SK-N-SH (cell line): ENCODE data around the gene TRANK1. TPM values are rescaled to one million over a fixed set of nuclear protein-coding genes. Genes with fewer than 3 reads are reported as not detected.
"Not testable (repeated sequence)": the region's sequence is repeated elsewhere in the genome, so short reads cannot be mapped to it uniquely, and the experiment has no call there.

Experiments used
- CTCF ChIA-PET: fragments of 300-600, 350-600 bp; formaldehyde crosslinking; extraction: SDS; loops from one replicate; lab custom pipeline; 2021; lab: Yijun Ruan, JAX
- POLR2A ChIA-PET: fragments of 350-600 bp; sonication (Branson Sonifier 250); formaldehyde crosslinking; extraction: SDS; loops from one replicate; lab custom pipeline; 2020; ENCODE audit warnings: antibody characterized with exemption, inconsistent platforms; lab: Yijun Ruan, JAX
- DNase-seq: peaks from one replicate; pipeline ENCODE4 v3.0.0; 2012
- H2AFZ ChIP-seq: fragments of 200-600 bp; sonication (generic); 2 replicates; pipeline ENCODE4 v1.8.1; 2016; ENCODE audit warnings: antibody characterized with exemption, mild to moderate bottlenecking, low read depth
- H3F3A ChIP-seq: fragments of 200-600 bp; sonication (generic); replicated peaks from 2 replicates; pipeline ENCODE3; 2016; ENCODE audit warnings: antibody characterized with exemption, mild to moderate bottlenecking; ENCODE audit not compliant: insufficient read depth
- H3K27ac ChIP-seq, 2 experiments: fragments of 200-500 bp in 1 of 2; fragments of 200-600 bp in 1 of 2; sonication (Bioruptor generic) in 1 of 2; sonication (generic), shearing (Covaris generic) in 1 of 2; 2 replicates each; pipeline versions ENCODE4 v1.5.1 to v1.6.1; 2014 to 2016; ENCODE audit warnings: low read depth in 2 of 2, inconsistent platforms in 1 of 2, low read length in 1 of 2, mild to moderate bottlenecking in 1 of 2, mixed read lengths in 1 of 2
- H3K27me3 ChIP-seq: fragments of 200-600 bp; sonication (generic), shearing (Covaris generic); 2 replicates; pipeline ENCODE4 v1.6.1; 2016; ENCODE audit warnings: mixed run types; ENCODE audit not compliant: insufficient read depth
- H3K36me3 ChIP-seq, 2 experiments: fragments of 200-500 bp in 1 of 2; fragments of 200-600 bp in 1 of 2; sonication (Bioruptor generic) in 1 of 2; sonication (generic) in 1 of 2; replicated peaks in 1 of 2; 2 replicates each; pipeline versions ENCODE3 to v1.5.1; 2014 to 2016; ENCODE audit warnings: low read length in 1 of 2, mild to moderate bottlenecking in 1 of 2; ENCODE audit not compliant: insufficient read depth in 2 of 2, control insufficient read depth in 1 of 2
- H3K4me1 ChIP-seq, 2 experiments: fragments of 200-500 bp in 1 of 2; fragments of 200-600 bp in 1 of 2; sonication (Bioruptor generic) in 1 of 2; sonication (generic), shearing (Covaris generic) in 1 of 2; 2 replicates each; pipeline versions ENCODE4 v1.5.1 to v1.6.1; 2014 to 2016; ENCODE audit warnings: low read depth in 1 of 2, low read length in 1 of 2, mixed run types in 1 of 2; ENCODE audit not compliant: insufficient read depth in 2 of 2, control insufficient read depth in 1 of 2
- H3K4me2 ChIP-seq: fragments of 200-600 bp; sonication (generic), shearing (Covaris generic); 2 replicates; pipeline ENCODE4 v1.6.1; 2017; ENCODE audit warnings: mixed run types
- H3K4me3 ChIP-seq, 2 experiments: fragments of 200-500 bp in 1 of 2; fragments of 200-600 bp in 1 of 2; sonication (Bioruptor generic) in 1 of 2; sonication (generic), shearing (Covaris generic) in 1 of 2; 2 replicates each; pipeline versions ENCODE4 v1.5.1 to v1.8.1; 2014 to 2016; ENCODE audit warnings: low read depth in 2 of 2, inconsistent platforms in 1 of 2, low read length in 1 of 2, mild to moderate bottlenecking in 1 of 2, mixed read lengths in 1 of 2, moderate library complexity in 1 of 2
- H3K79me2 ChIP-seq: fragments of 200-600 bp; sonication (generic); 2 replicates; pipeline ENCODE4 v1.8.1; 2017; ENCODE audit warnings: mild to moderate bottlenecking; ENCODE audit not compliant: insufficient read depth
- H3K9ac ChIP-seq: fragments of 200-600 bp; sonication (generic); 2 replicates; pipeline ENCODE4 v1.6.1; 2017; ENCODE audit warnings: mixed run types
- H3K9me2 ChIP-seq: fragments of 200-600 bp; sonication (generic); 2 replicates; pipeline ENCODE4 v1.6.1; 2017; ENCODE audit warnings: mixed run types
- H3K9me3 ChIP-seq: fragments of 200-600 bp; sonication (generic); 2 replicates; pipeline ENCODE4 v1.6.1; 2017; ENCODE audit warnings: mixed run types, mild to moderate bottlenecking, moderate library complexity
- H4K20me1 ChIP-seq: fragments of 200-600 bp; sonication (generic); 2 replicates; pipeline ENCODE4 v1.6.1; 2017; ENCODE audit warnings: mild to moderate bottlenecking, mixed run types; ENCODE audit not compliant: insufficient read depth
- ELF1 ChIP-seq: IDR thresholded peaks from 2 replicates; pipeline ENCODE4 v1.4.0; 2012
- EZH2phosphoT487 ChIP-seq: fragments of 200-600 bp; sonication (generic); IDR thresholded peaks from 2 replicates; pipeline ENCODE4 v1.6.1; 2017; ENCODE audit warnings: low read depth, mixed run types, mild to moderate bottlenecking, antibody characterized with exemption, moderate library complexity, borderline replicate concordance
- FOSL2 ChIP-seq: IDR thresholded peaks from 2 replicates; pipeline ENCODE4 v1.4.0; 2012; ENCODE audit warnings: low read depth, mild to moderate bottlenecking, moderate library complexity, borderline replicate concordance
- MXI1 ChIP-seq: IDR thresholded peaks from 2 replicates; pipeline ENCODE4 v1.6.1; 2012; ENCODE audit warnings: mild to moderate bottlenecking, low read depth, low read length, improper control_type of control experiment
- NRF1 ChIP-seq: IDR thresholded peaks from 2 replicates; pipeline ENCODE4 v1.6.1; 2012; ENCODE audit warnings: low read depth, mild to moderate bottlenecking, low read length
- TAF1 ChIP-seq: IDR thresholded peaks from 2 replicates; pipeline ENCODE4 v1.6.1; 2012; ENCODE audit warnings: low read depth, mild to moderate bottlenecking, low read length, moderate library complexity, borderline replicate concordance
- USF2 ChIP-seq: fragments of 150-350 bp; IDR thresholded peaks from 2 replicates; pipeline ENCODE4 v1.6.1; 2017; ENCODE audit warnings: antibody characterized with exemption, low read length, low read depth, borderline replicate concordance
- WGBS: methylation state at CpG from one replicate; pipeline ENCODE4 v1.1.6; 2017; ENCODE audit warnings: low lambda C conversion rate; 5-methylcytosine and 5-hydroxymethylcytosine counted together
- polyA plus RNA-seq, 3 experiments: library from polyadenylated mRNA; depleted of rRNA; stranded (reverse); fragments of >200 nt; gene quantifications; 2 replicates each; pipeline ENCODE4 v1.2.3, GENCODE V29; 2012
- TF ChIP-seq, protein P1 (sequence below): IDR thresholded peaks from 2 replicates; pipeline ENCODE4 v1.6.1; 2012; ENCODE audit warnings: mild to moderate bottlenecking, low read depth, low read length, moderate library complexity

Gene TRANK1
- polyA plus RNA-seq, 1 of the 3 experiments (the other 2 are of a cell fraction) = 0.16 TPM

DNA sequence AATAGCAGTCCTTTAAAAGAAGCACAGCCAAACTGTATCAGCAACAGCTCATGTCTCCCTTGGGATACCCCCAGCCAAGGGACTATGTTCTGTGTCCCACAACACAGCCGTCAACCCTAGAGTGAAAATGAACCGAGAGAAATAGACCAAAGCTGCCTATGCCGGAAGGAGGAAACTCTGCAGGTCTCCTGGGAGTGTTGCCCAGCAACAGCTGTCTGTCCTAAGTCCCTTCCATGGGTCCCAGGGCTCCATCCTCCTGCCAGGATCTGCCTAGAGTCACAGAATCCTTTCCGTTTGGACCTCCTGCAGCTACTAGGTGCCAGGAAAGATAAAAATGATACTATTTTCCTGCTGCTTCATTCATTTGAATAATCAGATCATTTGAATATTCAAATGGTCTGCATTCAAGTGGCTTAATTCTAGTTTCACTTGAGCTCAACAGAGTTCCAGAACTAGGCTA is 53.1 kb downstream of the TRANK1 start (continued):
- TF ChIP-seq USF2 (no peak), MXI1 (no peak), ELF1 (no peak)

GRCh38 chr3:36891097-36891496 is 53.8 kb downstream of the TRANK1 start:
- H3F3A ChIP-seq, H3K9me3 ChIP-seq, DNase-seq, H3K4me2 ChIP-seq, H4K20me1 ChIP-seq, H3K4me3 ChIP-seq, POLR2A ChIA-PET, H3K9me2 ChIP-seq, H3K36me3 ChIP-seq, H3K79me2 ChIP-seq, H2AFZ ChIP-seq, H3K9ac ChIP-seq, H3K27me3 ChIP-seq, H3K27ac ChIP-seq: not testable (repeated sequence)
- WGBS = 64% methylated on average over 7 of the region's 7 CpGs
- H3K4me1 ChIP-seq = peaks cover 0 to 13% of the 10 kb centered on the region in 2 experiments; a peak in 2 of 4 replicates
- CTCF ChIA-PET = interaction anchor here (1.4 kb wide), 2 partner anchors 47 to 68 kb away, joined by 3 to 4 read pairs; no protein-coding TSS in a partner anchor

DNA sequence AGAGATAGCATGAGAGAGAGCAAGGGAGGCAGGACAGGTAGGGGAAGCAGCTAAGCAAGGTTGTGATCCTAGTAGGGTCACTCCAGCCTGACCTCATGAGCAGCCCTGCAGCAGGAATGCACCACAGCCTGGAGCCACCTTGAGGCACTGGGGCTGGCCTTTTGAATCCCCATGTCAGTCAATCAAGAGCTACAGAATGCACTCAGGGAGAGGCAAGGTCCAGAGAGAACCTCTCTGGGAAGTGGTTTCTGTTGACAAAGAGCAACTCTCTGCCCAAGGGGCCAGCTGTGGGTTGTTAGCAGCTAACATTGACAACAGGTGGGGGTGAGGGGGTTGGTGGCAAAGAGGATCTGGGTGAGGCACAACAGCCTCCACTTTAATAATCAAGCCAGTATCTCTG is 54.6 kb downstream of the TRANK1 start:
- no peaks in the 10 kb centered on the region for H3K9me3 ChIP-seq
- no peaks in the 10 kb centered on the region for H3K27me3 ChIP-seq
- H3K9me2 ChIP-seq = no peaks in the 10 kb centered on the region
- no peak for DNase-seq
- no peak overlapping the region for H3K9ac ChIP-seq
- H3K36me3 ChIP-seq = no peaks in the 10 kb centered on the region
- H4K20me1 ChIP-seq = no peaks in the 10 kb centered on the region
- TF ChIP-seq NRF1 (no peak), TAF1 (no peak), FOSL2 (no peak), EZH2phosphoT487 (no peak)
- TF ChIP-seq, protein P1, sequence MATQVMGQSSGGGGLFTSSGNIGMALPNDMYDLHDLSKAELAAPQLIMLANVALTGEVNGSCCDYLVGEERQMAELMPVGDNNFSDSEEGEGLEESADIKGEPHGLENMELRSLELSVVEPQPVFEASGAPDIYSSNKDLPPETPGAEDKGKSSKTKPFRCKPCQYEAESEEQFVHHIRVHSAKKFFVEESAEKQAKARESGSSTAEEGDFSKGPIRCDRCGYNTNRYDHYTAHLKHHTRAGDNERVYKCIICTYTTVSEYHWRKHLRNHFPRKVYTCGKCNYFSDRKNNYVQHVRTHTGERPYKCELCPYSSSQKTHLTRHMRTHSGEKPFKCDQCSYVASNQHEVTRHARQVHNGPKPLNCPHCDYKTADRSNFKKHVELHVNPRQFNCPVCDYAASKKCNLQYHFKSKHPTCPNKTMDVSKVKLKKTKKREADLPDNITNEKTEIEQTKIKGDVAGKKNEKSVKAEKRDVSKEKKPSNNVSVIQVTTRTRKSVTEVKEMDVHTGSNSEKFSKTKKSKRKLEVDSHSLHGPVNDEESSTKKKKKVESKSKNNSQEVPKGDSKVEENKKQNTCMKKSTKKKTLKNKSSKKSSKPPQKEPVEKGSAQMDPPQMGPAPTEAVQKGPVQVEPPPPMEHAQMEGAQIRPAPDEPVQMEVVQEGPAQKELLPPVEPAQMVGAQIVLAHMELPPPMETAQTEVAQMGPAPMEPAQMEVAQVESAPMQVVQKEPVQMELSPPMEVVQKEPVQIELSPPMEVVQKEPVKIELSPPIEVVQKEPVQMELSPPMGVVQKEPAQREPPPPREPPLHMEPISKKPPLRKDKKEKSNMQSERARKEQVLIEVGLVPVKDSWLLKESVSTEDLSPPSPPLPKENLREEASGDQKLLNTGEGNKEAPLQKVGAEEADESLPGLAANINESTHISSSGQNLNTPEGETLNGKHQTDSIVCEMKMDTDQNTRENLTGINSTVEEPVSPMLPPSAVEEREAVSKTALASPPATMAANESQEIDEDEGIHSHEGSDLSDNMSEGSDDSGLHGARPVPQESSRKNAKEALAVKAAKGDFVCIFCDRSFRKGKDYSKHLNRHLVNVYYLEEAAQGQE = no peak
- no peak overlapping the region for H3K4me2 ChIP-seq
- H2AFZ ChIP-seq = no peak overlapping the region
- H3K4me1 ChIP-seq = peaks cover 0 to 10% of the 10 kb centered on the region in 2 experiments; a peak in 2 of 4 replicates
- CTCF ChIA-PET = interaction anchor here (1.1 to 2.3 kb wide), 4 partner anchors 11 to 68 kb away, joined by 3 to 7 read pairs (median 4); no protein-coding TSS in a partner anchor
- H3F3A ChIP-seq = no peaks in the 10 kb centered on the region
- no peaks in the 10 kb centered on the region for H3K79me2 ChIP-seq
- H3K4me3 ChIP-seq = no peak overlapping the region
- H3K27ac ChIP-seq = no peak overlapping the region
- POLR2A ChIA-PET = no interaction called here
